ENCODE measurements around the gene KSR1. TPM values are rescaled to one million over a fixed set of nuclear protein-coding genes. Genes with fewer than 3 reads are reported as not detected.

KSR1 gene
- total and polyA plus RNA-seq, 2 of the 8 experiments (the other 6 are each of a cell fraction or from before 2014, with no cell fraction given), result 14.1 to 34.7 TPM

GRCh38 chr17:27647765-27648164, 191.5 kb downstream of the KSR1 start (continued):
- TF ChIP-seq, protein P1, sequence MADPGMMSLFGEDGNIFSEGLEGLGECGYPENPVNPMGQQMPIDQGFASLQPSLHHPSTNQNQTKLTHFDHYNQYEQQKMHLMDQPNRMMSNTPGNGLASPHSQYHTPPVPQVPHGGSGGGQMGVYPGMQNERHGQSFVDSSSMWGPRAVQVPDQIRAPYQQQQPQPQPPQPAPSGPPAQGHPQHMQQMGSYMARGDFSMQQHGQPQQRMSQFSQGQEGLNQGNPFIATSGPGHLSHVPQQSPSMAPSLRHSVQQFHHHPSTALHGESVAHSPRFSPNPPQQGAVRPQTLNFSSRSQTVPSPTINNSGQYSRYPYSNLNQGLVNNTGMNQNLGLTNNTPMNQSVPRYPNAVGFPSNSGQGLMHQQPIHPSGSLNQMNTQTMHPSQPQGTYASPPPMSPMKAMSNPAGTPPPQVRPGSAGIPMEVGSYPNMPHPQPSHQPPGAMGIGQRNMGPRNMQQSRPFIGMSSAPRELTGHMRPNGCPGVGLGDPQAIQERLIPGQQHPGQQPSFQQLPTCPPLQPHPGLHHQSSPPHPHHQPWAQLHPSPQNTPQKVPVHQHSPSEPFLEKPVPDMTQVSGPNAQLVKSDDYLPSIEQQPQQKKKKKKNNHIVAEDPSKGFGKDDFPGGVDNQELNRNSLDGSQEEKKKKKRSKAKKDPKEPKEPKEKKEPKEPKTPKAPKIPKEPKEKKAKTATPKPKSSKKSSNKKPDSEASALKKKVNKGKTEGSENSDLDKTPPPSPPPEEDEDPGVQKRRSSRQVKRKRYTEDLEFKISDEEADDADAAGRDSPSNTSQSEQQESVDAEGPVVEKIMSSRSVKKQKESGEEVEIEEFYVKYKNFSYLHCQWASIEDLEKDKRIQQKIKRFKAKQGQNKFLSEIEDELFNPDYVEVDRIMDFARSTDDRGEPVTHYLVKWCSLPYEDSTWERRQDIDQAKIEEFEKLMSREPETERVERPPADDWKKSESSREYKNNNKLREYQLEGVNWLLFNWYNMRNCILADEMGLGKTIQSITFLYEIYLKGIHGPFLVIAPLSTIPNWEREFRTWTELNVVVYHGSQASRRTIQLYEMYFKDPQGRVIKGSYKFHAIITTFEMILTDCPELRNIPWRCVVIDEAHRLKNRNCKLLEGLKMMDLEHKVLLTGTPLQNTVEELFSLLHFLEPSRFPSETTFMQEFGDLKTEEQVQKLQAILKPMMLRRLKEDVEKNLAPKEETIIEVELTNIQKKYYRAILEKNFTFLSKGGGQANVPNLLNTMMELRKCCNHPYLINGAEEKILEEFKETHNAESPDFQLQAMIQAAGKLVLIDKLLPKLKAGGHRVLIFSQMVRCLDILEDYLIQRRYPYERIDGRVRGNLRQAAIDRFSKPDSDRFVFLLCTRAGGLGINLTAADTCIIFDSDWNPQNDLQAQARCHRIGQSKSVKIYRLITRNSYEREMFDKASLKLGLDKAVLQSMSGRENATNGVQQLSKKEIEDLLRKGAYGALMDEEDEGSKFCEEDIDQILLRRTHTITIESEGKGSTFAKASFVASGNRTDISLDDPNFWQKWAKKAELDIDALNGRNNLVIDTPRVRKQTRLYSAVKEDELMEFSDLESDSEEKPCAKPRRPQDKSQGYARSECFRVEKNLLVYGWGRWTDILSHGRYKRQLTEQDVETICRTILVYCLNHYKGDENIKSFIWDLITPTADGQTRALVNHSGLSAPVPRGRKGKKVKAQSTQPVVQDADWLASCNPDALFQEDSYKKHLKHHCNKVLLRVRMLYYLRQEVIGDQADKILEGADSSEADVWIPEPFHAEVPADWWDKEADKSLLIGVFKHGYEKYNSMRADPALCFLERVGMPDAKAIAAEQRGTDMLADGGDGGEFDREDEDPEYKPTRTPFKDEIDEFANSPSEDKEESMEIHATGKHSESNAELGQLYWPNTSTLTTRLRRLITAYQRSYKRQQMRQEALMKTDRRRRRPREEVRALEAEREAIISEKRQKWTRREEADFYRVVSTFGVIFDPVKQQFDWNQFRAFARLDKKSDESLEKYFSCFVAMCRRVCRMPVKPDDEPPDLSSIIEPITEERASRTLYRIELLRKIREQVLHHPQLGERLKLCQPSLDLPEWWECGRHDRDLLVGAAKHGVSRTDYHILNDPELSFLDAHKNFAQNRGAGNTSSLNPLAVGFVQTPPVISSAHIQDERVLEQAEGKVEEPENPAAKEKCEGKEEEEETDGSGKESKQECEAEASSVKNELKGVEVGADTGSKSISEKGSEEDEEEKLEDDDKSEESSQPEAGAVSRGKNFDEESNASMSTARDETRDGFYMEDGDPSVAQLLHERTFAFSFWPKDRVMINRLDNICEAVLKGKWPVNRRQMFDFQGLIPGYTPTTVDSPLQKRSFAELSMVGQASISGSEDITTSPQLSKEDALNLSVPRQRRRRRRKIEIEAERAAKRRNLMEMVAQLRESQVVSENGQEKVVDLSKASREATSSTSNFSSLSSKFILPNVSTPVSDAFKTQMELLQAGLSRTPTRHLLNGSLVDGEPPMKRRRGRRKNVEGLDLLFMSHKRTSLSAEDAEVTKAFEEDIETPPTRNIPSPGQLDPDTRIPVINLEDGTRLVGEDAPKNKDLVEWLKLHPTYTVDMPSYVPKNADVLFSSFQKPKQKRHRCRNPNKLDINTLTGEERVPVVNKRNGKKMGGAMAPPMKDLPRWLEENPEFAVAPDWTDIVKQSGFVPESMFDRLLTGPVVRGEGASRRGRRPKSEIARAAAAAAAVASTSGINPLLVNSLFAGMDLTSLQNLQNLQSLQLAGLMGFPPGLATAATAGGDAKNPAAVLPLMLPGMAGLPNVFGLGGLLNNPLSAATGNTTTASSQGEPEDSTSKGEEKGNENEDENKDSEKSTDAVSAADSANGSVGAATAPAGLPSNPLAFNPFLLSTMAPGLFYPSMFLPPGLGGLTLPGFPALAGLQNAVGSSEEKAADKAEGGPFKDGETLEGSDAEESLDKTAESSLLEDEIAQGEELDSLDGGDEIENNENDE (IDR thresholded peaks at IDR 0.05; ENCODE audit: insufficient replicate concordance, low read length), result no peak
- TF ChIP-seq SP4 (IDR thresholded peaks at IDR 0.05; ENCODE audit: low read length) (no peak), TAF1 (IDR thresholded peaks at IDR 0.05; ENCODE audit: low read depth, low read length) (no peak), EP300 (IDR thresholded peaks at IDR 0.05; ENCODE audit: borderline replicate concordance in 1 of 2, low read depth in 2 of 2, low read length in 2 of 2) (no peak), CTCF (IDR thresholded peaks at IDR 0.05; ENCODE audit: control extremely low read depth in 1 of 3, insufficient read depth in 1 of 3, low read depth in 1 of 3, low read length in 3 of 3) (no peak), CHD2 (IDR thresholded peaks at IDR 0.05; ENCODE audit: low read length) (no peak), GTF2F1 (IDR thresholded peaks at IDR 0.05; ENCODE audit: borderline replicate concordance, low read depth, low read length) (no peak), RFX5 (IDR thresholded peaks at IDR 0.05; ENCODE audit: borderline replicate concordance, low read depth, low read length) (no peak), SIN3A (conservative IDR thresholded peaks at IDR 0.05 in 1 of 2, IDR thresholded peaks at IDR 0.05 in 1 of 2; ENCODE audit: low read depth in 1 of 2, low read length in 2 of 2) (no peak)

Measured in H1 (cell line).